ENCODE results near the gene ACOT7.

Gene ACOT7

GRCh38 chr1:6424000-6424565, 30.5 kb upstream of the ACOT7 start:
- DNase-seq: no peak

GRCh38 chr1:6423321-6423999, 29.9 kb upstream of the ACOT7 start:
- DNase-seq: peak; percentile 61 to 77

GRCh38 chr1:6421266-6421665, 27.7 kb upstream of the ACOT7 start:
- DNase-seq: no peak

- DNase-seq: no peak
These were observed 27.0 kb upstream of the ACOT7 start for GRCh38 chr1:6420454-6421042.

- no peak for DNase-seq
These were observed 26.4 kb upstream of the ACOT7 start, which contains the start of gene HES2 for GRCh38 chr1:6419804-6420453. Gene HES2, minus strand, starts transcription at chr1:6419919. Its CDS starts 99 bp downstream, at chr1:6419820.

GRCh38 chr1:6419397-6419803, 25.8 kb upstream of the ACOT7 start:
- no peak for DNase-seq

- DNase-seq: no peak
These were observed 25.3 kb upstream of the ACOT7 start for GRCh38 chr1:6418668-6419396.

GRCh38 chr1:6417961-6418667, 24.5 kb upstream of the ACOT7 start:
- DNase-seq: no peak

- no peak for DNase-seq
These were observed 23.3 kb upstream of the ACOT7 start for GRCh38 chr1:6416906-6417305.

- no peak for DNase-seq
These were observed 22.7 kb upstream of the ACOT7 start for GRCh38 chr1:6416295-6416656.

- DNase-seq: no peak
These were observed 21.5 kb upstream of the ACOT7 start for GRCh38 chr1:6414881-6415626.

- peak in 1 of 2 donors; percentile 42 for DNase-seq
These were observed 20.9 kb upstream of the ACOT7 start for GRCh38 chr1:6414443-6414844.

- DNase-seq: no peak
These were observed 19.3 kb upstream of the ACOT7 start for GRCh38 chr1:6412896-6413295.

GRCh38 chr1:6410248-6410893, 16.8 kb upstream of the ACOT7 start:
- DNase-seq: no peak

GRCh38 chr1:6409733-6410132, 16.2 kb upstream of the ACOT7 start:
- no peak for DNase-seq

- no peak for DNase-seq
These were observed 15.5 kb upstream of the ACOT7 start for GRCh38 chr1:6409053-6409452.

- no peak for DNase-seq
These were observed 14.5 kb upstream of the ACOT7 start for GRCh38 chr1:6408023-6408422.

GRCh38 chr1:6401673-6402072, 8.1 kb upstream of the ACOT7 start:
- DNase-seq: peak in 1 of 2 donors; percentile 41

GRCh38 chr1:6399294-6399693, 5.7 kb upstream of the ACOT7 start:
- DNase-seq: no peak

- no peak for DNase-seq
These were observed 4.4 kb upstream of the ACOT7 start for GRCh38 chr1:6397844-6398441.

- no peak for DNase-seq
These were observed 3.4 kb upstream of the ACOT7 start for GRCh38 chr1:6396998-6397397.

Data from CD4-positive, alpha-beta T cell treated with Interferon alpha-2 for 1 hour (primary cell).